K562 (cell line): ENCODE measurements around the gene SREBF1.

ENCODE experiments used
- CBX2 ChIP-seq: fragments of 200-600 bp; sonication (generic); IDR thresholded peaks from one replicate; pipeline ENCODE4 v1.6.1; 2012; ENCODE audit warnings: mild to moderate bottlenecking, low read length, inconsistent platforms; ENCODE audit not compliant: insufficient read depth, poor library complexity, severe bottlenecking
- DEAF1 ChIP-seq: fragments of 450-650 bp; formaldehyde crosslinking; IDR thresholded peaks from 2 replicates; pipeline ENCODE4 v1.4.0; 2020; ENCODE audit warnings: mild to moderate bottlenecking, moderate library complexity
- FOXJ3 ChIP-seq: sonication (generic); formaldehyde crosslinking; IDR thresholded peaks from 2 replicates; pipeline ENCODE4 v1.4.0; 2020; ENCODE audit warnings: mild to moderate bottlenecking, missing genetic modification reagents
- PATZ1 ChIP-seq: fragments of 250-450 bp; sonication (Bioruptor Pico); IDR thresholded peaks from 2 replicates; pipeline ENCODE4 v1.5.0; 2020; ENCODE audit warnings: mild to moderate bottlenecking, borderline replicate concordance
- RAD21 ChIP-seq, 2 experiments: fragments of 250-450 bp in 1 of 2; fragments of 450-650 bp in 1 of 2; sonication (Bioruptor Pico) in 1 of 2; formaldehyde crosslinking in 1 of 2; IDR thresholded peaks in 1 of 2; conservative IDR thresholded peaks in 1 of 2; 2 replicates each; pipeline versions ENCODE4 v1.4.0 to v1.8.0; 2020 to 2022; ENCODE audit warnings: mild to moderate bottlenecking in 2 of 2, moderate library complexity in 1 of 2
- RFX5 ChIP-seq: IDR thresholded peaks from 2 replicates; pipeline ENCODE4 v1.6.1; 2011; ENCODE audit warnings: low read depth, mild to moderate bottlenecking, improper control_type of control experiment, low read length
- SLC30A9 ChIP-seq: fragments of 250-450 bp; sonication (Bioruptor Pico); IDR thresholded peaks from 2 replicates; pipeline ENCODE4 v1.8.0; 2022; ENCODE audit warnings: mild to moderate bottlenecking, moderate library complexity
- STAG1 ChIP-seq: sonication (generic); formaldehyde crosslinking; IDR thresholded peaks from 2 replicates; pipeline ENCODE4 v1.5.0; 2020; ENCODE audit warnings: missing genetic modification reagents, borderline replicate concordance

- TF ChIP-seq RFX5 = no peak
- no peak for TF ChIP-seq CBX2
- no peak for TF ChIP-seq DEAF1 (CRISPR knock-in tag)
- no peak for TF ChIP-seq PATZ1 (CRISPR knock-in tag)
- no peak for TF ChIP-seq FOXJ3 (CRISPR knock-in tag)
- no peak for TF ChIP-seq SLC30A9
- no peak for TF ChIP-seq RAD21 (CRISPR knock-in tag; conservative IDR thresholded peaks at IDR 0.05 in 1 of 2, IDR thresholded peaks at IDR 0.05 in 1 of 2)
- TF ChIP-seq STAG1 = no peak
Observed at GRCh38 chr17:17771498-17772201, 65.1 kb downstream of the SREBF1 start.
